GM10847 (cell line): ENCODE data around the gene ACOT11.

Experiments
- POLR2A ChIP-seq: IDR thresholded peaks from 2 replicates; pipeline ENCODE4 v1.6.1; 2011; ENCODE audit not compliant: insufficient read length; ENCODE audit errors: extremely low read depth

The ACOT11 gene

GRCh38 chr1:54604572-54605370, 56.7 kb downstream of the ACOT11 start:
- no peak for TF ChIP-seq POLR2A

- TF ChIP-seq POLR2A, result no peak
Observed at GRCh38 chr1:54606096-54606989, 58.3 kb downstream of the ACOT11 start.

GRCh38 chr1:54606990-54607325, 58.9 kb downstream of the ACOT11 start:
- no peak for TF ChIP-seq POLR2A

- no peak for TF ChIP-seq POLR2A
Observed at GRCh38 chr1:54607821-54608565, 60.0 kb downstream of the ACOT11 start.

GRCh38 chr1:54608566-54609230, 60.7 kb downstream of the ACOT11 start:
- TF ChIP-seq POLR2A, result no peak

GRCh38 chr1:54609301-54609921, 61.4 kb downstream of the ACOT11 start:
- TF ChIP-seq POLR2A, result no peak

GRCh38 chr1:54610048-54610447, 62.0 kb downstream of the ACOT11 start:
- TF ChIP-seq POLR2A, result no peak

GRCh38 chr1:54610601-54611580, 62.9 kb downstream of the ACOT11 start:
- TF ChIP-seq POLR2A, result no peak

GRCh38 chr1:54611621-54612020, 63.6 kb downstream of the ACOT11 start:
- TF ChIP-seq POLR2A, result no peak

GRCh38 chr1:54614024-54614423, 66.0 kb downstream of the ACOT11 start:
- no peak for TF ChIP-seq POLR2A

- no peak for TF ChIP-seq POLR2A
Observed at GRCh38 chr1:54614563-54614962, 66.5 kb downstream of the ACOT11 start.

- TF ChIP-seq POLR2A, result no peak
Observed at GRCh38 chr1:54615531-54616279, 67.7 kb downstream of the ACOT11 start.

GRCh38 chr1:54619749-54620148, 71.7 kb downstream of the ACOT11 start:
- no peak for TF ChIP-seq POLR2A
